HEK293T (cell line): ENCODE measurements around the gene TMEM161B.
"Not testable (repeated sequence)": the region's sequence is repeated elsewhere in the genome, so short reads cannot be mapped to it uniquely, and the experiment has no call there.

ENCODE experiments used
- CTCF ChIA-PET: fragments of 350-600 bp; formaldehyde crosslinking; extraction: SDS; loops from one replicate; lab custom pipeline; 2021; ENCODE audit warnings: antibody characterized with exemption, inconsistent platforms; lab: Yijun Ruan, JAX
- POLR2A ChIA-PET: fragments of 350-600 bp; formaldehyde crosslinking; extraction: SDS; loops from one replicate; lab custom pipeline; 2020; ENCODE audit warnings: antibody characterized with exemption, inconsistent platforms; lab: Yijun Ruan, JAX
- DNase-seq: peaks from one replicate; pipeline ENCODE4 v3.0.0; 2012; ENCODE audit warnings: mixed read lengths; ENCODE audit errors: extremely low spot score
- ARNT ChIP-seq: fragments of 450-650 bp; IDR thresholded peaks from 2 replicates; pipeline ENCODE4 v1.6.1; 2017; ENCODE audit warnings: mild to moderate bottlenecking
- BHLHE40 ChIP-seq: fragments of 450-650 bp; IDR thresholded peaks from 2 replicates; pipeline ENCODE4 v1.6.1; 2016; ENCODE audit warnings: mild to moderate bottlenecking, moderate library complexity, borderline replicate concordance
- CTBP1 ChIP-seq: fragments of 450-650 bp; IDR thresholded peaks from 2 replicates; pipeline ENCODE4 v1.6.1; 2016; ENCODE audit warnings: borderline replicate concordance
- ELF4 ChIP-seq: fragments of 450-650 bp; IDR thresholded peaks from 2 replicates; pipeline ENCODE4 v1.6.1; 2017; ENCODE audit warnings: antibody characterized with exemption
- FOXA1 ChIP-seq: fragments of 450-650 bp; IDR thresholded peaks from 2 replicates; pipeline ENCODE4 v1.6.1; 2016; ENCODE audit warnings: mild to moderate bottlenecking
- FOXK2 ChIP-seq: fragments of 450-650 bp; IDR thresholded peaks from 2 replicates; pipeline ENCODE4 v1.6.1; 2016; ENCODE audit warnings: mild to moderate bottlenecking
- FOXM1 ChIP-seq: fragments of 450-650 bp; IDR thresholded peaks from 2 replicates; pipeline ENCODE4 v1.6.1; 2017; ENCODE audit warnings: mild to moderate bottlenecking, borderline replicate concordance
- HDGF ChIP-seq: fragments of 450-650 bp; IDR thresholded peaks from 2 replicates; pipeline ENCODE4 v1.6.1; 2017; ENCODE audit warnings: antibody characterized with exemption, borderline replicate concordance
- L3MBTL2 ChIP-seq: fragments of 450-650 bp; conservative IDR thresholded peaks from 2 replicates; pipeline ENCODE4 v1.6.1; 2016; ENCODE audit warnings: mild to moderate bottlenecking
- LEF1 ChIP-seq: fragments of 450-650 bp; IDR thresholded peaks from 2 replicates; pipeline ENCODE4 v1.6.1; 2017; ENCODE audit warnings: mild to moderate bottlenecking, borderline replicate concordance
- NFRKB ChIP-seq: fragments of 450-650 bp; IDR thresholded peaks from 2 replicates; pipeline ENCODE4 v1.6.1; 2016; ENCODE audit warnings: mild to moderate bottlenecking, moderate library complexity
- SP1 ChIP-seq: fragments of 450-650 bp; IDR thresholded peaks from 2 replicates; pipeline ENCODE4 v1.6.1; 2017
- SUZ12 ChIP-seq: fragments of 450-650 bp; IDR thresholded peaks from 2 replicates; pipeline ENCODE4 v1.6.1; 2016; ENCODE audit warnings: mild to moderate bottlenecking
- TARDBP ChIP-seq: fragments of 450-650 bp; IDR thresholded peaks from 2 replicates; pipeline ENCODE4 v1.6.1; 2016
- ZNF384 ChIP-seq: fragments of 450-650 bp; IDR thresholded peaks from 2 replicates; pipeline ENCODE4 v1.6.1; 2016
- TF ChIP-seq, protein P1 (sequence below): fragments of 450-650 bp; IDR thresholded peaks from 2 replicates; pipeline ENCODE4 v1.6.1; 2016

TMEM161B gene

DNA sequence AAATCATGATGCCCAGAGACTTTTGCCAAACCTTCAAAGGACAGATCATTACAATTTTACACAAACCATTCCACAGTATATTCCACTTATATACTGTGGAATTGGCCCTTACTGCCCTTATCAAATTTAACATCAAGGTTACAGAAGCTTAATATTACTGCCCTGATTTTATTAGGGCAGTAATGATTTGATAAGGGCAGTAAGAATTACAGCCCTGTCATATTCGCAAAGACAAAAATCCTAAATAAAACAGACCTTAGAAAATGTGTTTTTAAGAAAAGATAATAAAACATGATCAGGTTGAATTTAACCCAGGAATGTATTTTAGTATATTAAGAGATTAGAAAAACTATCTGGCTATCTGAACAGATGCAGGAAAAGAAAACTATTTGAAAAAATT is 7.7 kb upstream of the TMEM161B start:
- no peak for TF ChIP-seq L3MBTL2
- no peak for TF ChIP-seq TARDBP
- TF ChIP-seq ARNT: no peak
- TF ChIP-seq NFRKB: no peak
- no peak for TF ChIP-seq BHLHE40
- TF ChIP-seq FOXA1: no peak
- no peak for TF ChIP-seq CTBP1
- no peak for TF ChIP-seq HDGF
- no peak for TF ChIP-seq ELF4
- TF ChIP-seq, protein P1, sequence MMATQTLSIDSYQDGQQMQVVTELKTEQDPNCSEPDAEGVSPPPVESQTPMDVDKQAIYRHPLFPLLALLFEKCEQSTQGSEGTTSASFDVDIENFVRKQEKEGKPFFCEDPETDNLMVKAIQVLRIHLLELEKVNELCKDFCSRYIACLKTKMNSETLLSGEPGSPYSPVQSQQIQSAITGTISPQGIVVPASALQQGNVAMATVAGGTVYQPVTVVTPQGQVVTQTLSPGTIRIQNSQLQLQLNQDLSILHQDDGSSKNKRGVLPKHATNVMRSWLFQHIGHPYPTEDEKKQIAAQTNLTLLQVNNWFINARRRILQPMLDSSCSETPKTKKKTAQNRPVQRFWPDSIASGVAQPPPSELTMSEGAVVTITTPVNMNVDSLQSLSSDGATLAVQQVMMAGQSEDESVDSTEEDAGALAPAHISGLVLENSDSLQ: no peak
- no peak for DNase-seq
- ChIA-PET CTCF (no interaction called here), POLR2A (no interaction called here)

- POLR2A ChIA-PET: no interaction called here
- TF ChIP-seq TARDBP: no peak
- TF ChIP-seq, protein P1: no peak
- TF ChIP-seq CTBP1: no peak
- TF ChIP-seq FOXM1: no peak
- TF ChIP-seq SUZ12: no peak
- TF ChIP-seq FOXA1: no peak
- TF ChIP-seq ARNT: no peak
- TF ChIP-seq NFRKB: no peak
- TF ChIP-seq ELF4: no peak
- no peak for TF ChIP-seq ZNF384
- TF ChIP-seq HDGF: no peak
- no peak for TF ChIP-seq SP1
- no peak for DNase-seq
- CTCF ChIA-PET: no interaction called here
These were observed 6.9 kb upstream of the TMEM161B start for GRCh38 chr5:88275581-88275980.

GRCh38 chr5:88269222-88269771 is 652 bp upstream of the TMEM161B start:
- CTCF ChIA-PET: no interaction called here
- DNase-seq: peak; percentile 10
- TF ChIP-seq FOXM1 (no peak), BHLHE40 (no peak), ZNF384 (no peak), SP1 (no peak), LEF1 (no peak), ARNT (no peak), HDGF (no peak), ELF4 (no peak), FOXA1 (no peak), CTBP1 (no peak), SUZ12 (no peak), TARDBP (no peak), NFRKB (no peak), L3MBTL2 (no peak), FOXK2 (no peak)
- TF ChIP-seq, protein P1: no peak
- POLR2A ChIA-PET: interaction anchor here (0.6 to 1.5 kb wide), 3 partner anchors 240 to 407 kb away, joined by 3 to 7 read pairs (median 5); no protein-coding TSS in a partner anchor

GRCh38 chr5:88264565-88264964 is 4.1 kb downstream of the TMEM161B start:
- DNase-seq, POLR2A ChIA-PET, CTCF ChIA-PET: not testable (repeated sequence)

GRCh38 chr5:88263349-88263748 is 5.3 kb downstream of the TMEM161B start:
- POLR2A ChIA-PET: no interaction called here
- CTCF ChIA-PET: no interaction called here
- TF ChIP-seq ZNF384 (no peak), ELF4 (no peak), SP1 (no peak), TARDBP (no peak), FOXM1 (no peak), NFRKB (no peak)
- TF ChIP-seq, protein P1: no peak
- DNase-seq: no peak

DNA sequence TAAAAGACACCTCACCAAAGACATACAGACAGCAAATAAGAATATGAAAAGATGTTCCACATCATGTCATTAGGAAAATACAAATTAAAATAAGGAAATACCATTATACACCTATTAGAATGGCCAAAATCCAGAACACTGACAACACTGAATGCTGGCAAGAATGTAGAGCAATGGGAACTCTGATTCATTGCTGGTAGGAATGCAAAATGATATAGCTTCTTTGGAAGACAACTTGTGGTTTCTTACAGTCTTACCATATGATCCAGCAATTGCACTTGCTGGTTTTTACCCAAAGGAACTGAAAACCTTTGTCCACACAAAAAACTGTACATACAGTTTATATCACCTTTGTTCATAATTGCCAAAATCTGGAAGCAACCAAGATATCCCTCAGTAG is 6.5 kb downstream of the TMEM161B start:
- TF ChIP-seq HDGF: no peak
- no peak for TF ChIP-seq LEF1
- no peak for TF ChIP-seq ELF4
- TF ChIP-seq ARNT: no peak
- TF ChIP-seq ZNF384: no peak
- TF ChIP-seq NFRKB: no peak
- TF ChIP-seq L3MBTL2: no peak
- no peak for TF ChIP-seq FOXA1
- no peak for TF ChIP-seq FOXM1
- TF ChIP-seq BHLHE40: no peak
- POLR2A ChIA-PET: no interaction called here
- no peak for DNase-seq
- CTCF ChIA-PET: no interaction called here
